K562 (cell line): ENCODE data around the gene CTSS. TPM values are rescaled to one million over a fixed set of nuclear protein-coding genes. Genes with fewer than 3 reads are reported as not detected.
A peak's percentile ranks its signal among the peaks of the same experiment; 100 is the strongest.

Source experiments
- ATF1 ChIP-seq, 2 experiments: fragments of 450-650 bp in 1 of 2; IDR thresholded peaks; 2 replicates each; pipeline ENCODE4 v1.6.1; 2016; ENCODE audit warnings: missing compliant biosample characterization in 1 of 2, missing genetic modification characterization in 1 of 2
- COPS2 ChIP-seq: fragments of 450-650 bp; conservative IDR thresholded peaks from 2 replicates; pipeline ENCODE4 v1.6.1; 2016; ENCODE audit warnings: mild to moderate bottlenecking, moderate library complexity
- ETV5 ChIP-seq: sonication (generic); formaldehyde crosslinking; IDR thresholded peaks from 2 replicates; pipeline ENCODE4 v1.4.0; 2020; ENCODE audit warnings: low read depth, mild to moderate bottlenecking, missing genetic modification reagents
- NCOA6 ChIP-seq: fragments of 450-650 bp; IDR thresholded peaks from 2 replicates; pipeline ENCODE4 v1.6.1; 2017; ENCODE audit warnings: mild to moderate bottlenecking
- NFATC3 ChIP-seq: fragments of 450-650 bp; IDR thresholded peaks from 2 replicates; pipeline ENCODE4 v1.6.1; 2017; ENCODE audit warnings: mild to moderate bottlenecking
- NR2C2 ChIP-seq, 2 experiments: fragments of 200-800 bp in 1 of 2; sonication (Bioruptor generic) in 1 of 2; sonication (generic) in 1 of 2; formaldehyde crosslinking in 1 of 2; IDR thresholded peaks; 2 replicates each; pipeline versions ENCODE4 v1.6.1 to v1.8.0; 2016 to 2022; ENCODE audit warnings: mild to moderate bottlenecking in 1 of 2, missing compliant biosample characterization in 1 of 2, missing genetic modification characterization in 1 of 2, missing genetic modification reagents in 1 of 2
- RBFOX2 ChIP-seq: fragments of 200-400 bp; formaldehyde crosslinking; IDR thresholded peaks from 2 replicates; pipeline ENCODE4 v1.6.1; 2017; ENCODE audit warnings: low read depth, mild to moderate bottlenecking, low read length, moderate library complexity
- SMARCA4 ChIP-seq: fragments of 450-650 bp; IDR thresholded peaks from 2 replicates; pipeline ENCODE4 v1.6.1; 2016
- ZNF217 ChIP-seq: sonication (generic); formaldehyde crosslinking; IDR thresholded peaks from 2 replicates; pipeline ENCODE4 v1.8.0; 2022; ENCODE audit warnings: mild to moderate bottlenecking, missing genetic modification reagents
- ZNF77 ChIP-seq: fragments of 250-450 bp; sonication (Bioruptor Pico); IDR thresholded peaks from 2 replicates; pipeline ENCODE4 v1.5.0; 2020
- polyA plus RNA-seq, 8 experiments: library from polyadenylated mRNA; depleted of rRNA in 4 of 8; stranded (reverse) in 5 of 8; unstranded in 3 of 8; fragments of >200 nt; fragmentation: Nextera tagmentation in 2 of 8; fragmentation: Illumina TruSeq in 1 of 8; extraction: Ambion mirVana in 2 of 8; extraction: Trizol in 1 of 8; gene quantifications; 2 replicates each; pipeline versions ENCODE4 v1.2.1 to v1.2.3, GENCODE V29; 2011 to 2014; ENCODE audit warnings: inconsistent platforms in 1 of 8, missing spikeins in 1 of 8
- total RNA-seq, 7 experiments: library from RNA; depleted of rRNA in 6 of 7; stranded (reverse); fragments of >200 nt in 6 of 7; fragmentation: Illumina TruSeq in 2 of 7; extraction: Trizol in 2 of 7; gene quantifications; 2 replicates each; pipeline versions ENCODE4 v1.2.1 to v1.2.3, GENCODE V29; 2011 to 2021; ENCODE audit warnings: low replicate concordance in 1 of 7
- TF ChIP-seq, protein P1 (sequence below): sonication (generic); formaldehyde crosslinking; IDR thresholded peaks from 2 replicates; pipeline ENCODE4 v1.8.0; 2022; ENCODE audit warnings: mild to moderate bottlenecking, missing genetic modification reagents
- TF ChIP-seq, protein P2 (sequence below): fragments of 450-650 bp; IDR thresholded peaks from 2 replicates; pipeline ENCODE4 v1.7.0; 2016; ENCODE audit warnings: borderline replicate concordance
- TF ChIP-seq, protein P3 (sequence below), 2 experiments: IDR thresholded peaks; 2 replicates each; pipeline ENCODE4 v1.6.1; 2012; ENCODE audit warnings: improper control_type of control experiment in 2 of 2, low read depth in 2 of 2, low read length in 2 of 2, borderline replicate concordance in 1 of 2
- TF ChIP-seq, protein P4 (sequence below): fragments of 450-650 bp; formaldehyde crosslinking; IDR thresholded peaks from 2 replicates; pipeline ENCODE4 v1.4.0; 2020; ENCODE audit warnings: mild to moderate bottlenecking, moderate library complexity
- TF ChIP-seq, protein P5 (sequence below): fragments of 450-650 bp; IDR thresholded peaks from 2 replicates; pipeline ENCODE4 v1.6.1; 2016

Gene CTSS
- total and polyA plus RNA-seq, 9 of the 15 experiments (the other 6 are each of a cell fraction or from before 2014, with no cell fraction given), result 8.6 to 24.9 (median 10.3) TPM

DNA sequence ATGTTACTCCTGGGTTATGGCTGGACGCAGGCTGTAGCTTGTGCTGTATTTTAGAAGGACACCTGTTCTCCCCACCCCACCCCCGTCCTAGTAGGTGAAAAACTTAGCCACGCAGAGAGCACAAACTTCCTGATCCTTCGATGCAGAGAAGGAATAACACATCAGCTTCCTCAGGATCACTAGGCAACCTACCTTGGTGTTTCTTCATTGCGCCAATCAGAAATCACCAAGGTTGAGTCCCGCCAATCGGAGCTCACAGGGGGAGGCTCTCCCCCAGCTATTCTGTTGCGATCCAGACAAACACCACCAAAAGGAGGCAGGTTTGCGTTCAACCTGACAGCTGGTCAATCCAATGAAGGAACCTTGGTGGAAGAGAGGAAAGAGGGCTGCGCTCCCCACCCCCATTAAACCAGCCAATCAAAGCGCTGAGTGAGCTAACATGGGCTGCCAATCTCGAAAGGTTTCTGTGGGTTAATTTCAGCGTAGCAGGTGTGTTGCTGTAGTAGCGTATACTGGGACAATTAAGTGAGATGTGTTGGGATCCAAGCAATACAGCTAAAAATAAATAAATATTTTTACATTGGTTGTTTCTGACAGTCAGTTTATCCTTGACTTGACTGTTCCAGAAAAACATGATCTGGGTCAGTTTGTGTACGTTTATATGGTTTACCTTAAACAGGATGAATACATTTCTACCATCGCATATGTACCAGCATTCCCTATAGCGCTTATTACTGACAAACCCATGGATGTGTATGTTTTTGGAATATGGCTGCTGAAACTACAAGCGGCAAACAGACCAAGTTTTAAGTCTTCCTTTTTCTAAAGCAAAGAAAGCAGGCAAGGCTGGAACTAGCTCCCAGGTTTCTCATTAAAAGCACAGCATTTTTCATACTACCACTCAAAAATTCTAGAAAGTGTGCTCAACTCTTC lies 68.3 kb downstream of the CTSS start, which contains the start of gene GOLPH3L (continued):
- TF ChIP-seq, protein P1, sequence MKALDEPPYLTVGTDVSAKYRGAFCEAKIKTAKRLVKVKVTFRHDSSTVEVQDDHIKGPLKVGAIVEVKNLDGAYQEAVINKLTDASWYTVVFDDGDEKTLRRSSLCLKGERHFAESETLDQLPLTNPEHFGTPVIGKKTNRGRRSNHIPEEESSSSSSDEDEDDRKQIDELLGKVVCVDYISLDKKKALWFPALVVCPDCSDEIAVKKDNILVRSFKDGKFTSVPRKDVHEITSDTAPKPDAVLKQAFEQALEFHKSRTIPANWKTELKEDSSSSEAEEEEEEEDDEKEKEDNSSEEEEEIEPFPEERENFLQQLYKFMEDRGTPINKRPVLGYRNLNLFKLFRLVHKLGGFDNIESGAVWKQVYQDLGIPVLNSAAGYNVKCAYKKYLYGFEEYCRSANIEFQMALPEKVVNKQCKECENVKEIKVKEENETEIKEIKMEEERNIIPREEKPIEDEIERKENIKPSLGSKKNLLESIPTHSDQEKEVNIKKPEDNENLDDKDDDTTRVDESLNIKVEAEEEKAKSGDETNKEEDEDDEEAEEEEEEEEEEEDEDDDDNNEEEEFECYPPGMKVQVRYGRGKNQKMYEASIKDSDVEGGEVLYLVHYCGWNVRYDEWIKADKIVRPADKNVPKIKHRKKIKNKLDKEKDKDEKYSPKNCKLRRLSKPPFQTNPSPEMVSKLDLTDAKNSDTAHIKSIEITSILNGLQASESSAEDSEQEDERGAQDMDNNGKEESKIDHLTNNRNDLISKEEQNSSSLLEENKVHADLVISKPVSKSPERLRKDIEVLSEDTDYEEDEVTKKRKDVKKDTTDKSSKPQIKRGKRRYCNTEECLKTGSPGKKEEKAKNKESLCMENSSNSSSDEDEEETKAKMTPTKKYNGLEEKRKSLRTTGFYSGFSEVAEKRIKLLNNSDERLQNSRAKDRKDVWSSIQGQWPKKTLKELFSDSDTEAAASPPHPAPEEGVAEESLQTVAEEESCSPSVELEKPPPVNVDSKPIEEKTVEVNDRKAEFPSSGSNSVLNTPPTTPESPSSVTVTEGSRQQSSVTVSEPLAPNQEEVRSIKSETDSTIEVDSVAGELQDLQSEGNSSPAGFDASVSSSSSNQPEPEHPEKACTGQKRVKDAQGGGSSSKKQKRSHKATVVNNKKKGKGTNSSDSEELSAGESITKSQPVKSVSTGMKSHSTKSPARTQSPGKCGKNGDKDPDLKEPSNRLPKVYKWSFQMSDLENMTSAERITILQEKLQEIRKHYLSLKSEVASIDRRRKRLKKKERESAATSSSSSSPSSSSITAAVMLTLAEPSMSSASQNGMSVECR (CRISPR knock-in tag), result peak; percentile 57; the same call in 1 of the 2 replicates
- TF ChIP-seq ZNF77 (CRISPR knock-in tag) (no peak), ETV5 (CRISPR knock-in tag) (no peak; the same call in 1 of the 2 replicates), ATF1 (CRISPR knock-in tag; IDR thresholded peaks at IDR 0.05) (no peak), ATF1 (tag; IDR thresholded peaks at IDR 0.05) (peak; percentile 91), NFATC3 (0 out of 2 replicates have a peak, but pooled peaks have one; percentile 45), NR2C2 (CRISPR knock-in tag; IDR thresholded peaks at IDR 0.05) (no peak), NR2C2 (tag; IDR thresholded peaks at IDR 0.05) (no peak), COPS2 (no peak), SMARCA4 (no peak), RBFOX2 (peak; percentile 51), NCOA6 (no peak), ZNF217 (CRISPR knock-in tag) (no peak)
- TF ChIP-seq, protein P2, sequence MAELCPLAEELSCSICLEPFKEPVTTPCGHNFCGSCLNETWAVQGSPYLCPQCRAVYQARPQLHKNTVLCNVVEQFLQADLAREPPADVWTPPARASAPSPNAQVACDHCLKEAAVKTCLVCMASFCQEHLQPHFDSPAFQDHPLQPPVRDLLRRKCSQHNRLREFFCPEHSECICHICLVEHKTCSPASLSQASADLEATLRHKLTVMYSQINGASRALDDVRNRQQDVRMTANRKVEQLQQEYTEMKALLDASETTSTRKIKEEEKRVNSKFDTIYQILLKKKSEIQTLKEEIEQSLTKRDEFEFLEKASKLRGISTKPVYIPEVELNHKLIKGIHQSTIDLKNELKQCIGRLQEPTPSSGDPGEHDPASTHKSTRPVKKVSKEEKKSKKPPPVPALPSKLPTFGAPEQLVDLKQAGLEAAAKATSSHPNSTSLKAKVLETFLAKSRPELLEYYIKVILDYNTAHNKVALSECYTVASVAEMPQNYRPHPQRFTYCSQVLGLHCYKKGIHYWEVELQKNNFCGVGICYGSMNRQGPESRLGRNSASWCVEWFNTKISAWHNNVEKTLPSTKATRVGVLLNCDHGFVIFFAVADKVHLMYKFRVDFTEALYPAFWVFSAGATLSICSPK, result no peak
- TF ChIP-seq, protein P3, sequence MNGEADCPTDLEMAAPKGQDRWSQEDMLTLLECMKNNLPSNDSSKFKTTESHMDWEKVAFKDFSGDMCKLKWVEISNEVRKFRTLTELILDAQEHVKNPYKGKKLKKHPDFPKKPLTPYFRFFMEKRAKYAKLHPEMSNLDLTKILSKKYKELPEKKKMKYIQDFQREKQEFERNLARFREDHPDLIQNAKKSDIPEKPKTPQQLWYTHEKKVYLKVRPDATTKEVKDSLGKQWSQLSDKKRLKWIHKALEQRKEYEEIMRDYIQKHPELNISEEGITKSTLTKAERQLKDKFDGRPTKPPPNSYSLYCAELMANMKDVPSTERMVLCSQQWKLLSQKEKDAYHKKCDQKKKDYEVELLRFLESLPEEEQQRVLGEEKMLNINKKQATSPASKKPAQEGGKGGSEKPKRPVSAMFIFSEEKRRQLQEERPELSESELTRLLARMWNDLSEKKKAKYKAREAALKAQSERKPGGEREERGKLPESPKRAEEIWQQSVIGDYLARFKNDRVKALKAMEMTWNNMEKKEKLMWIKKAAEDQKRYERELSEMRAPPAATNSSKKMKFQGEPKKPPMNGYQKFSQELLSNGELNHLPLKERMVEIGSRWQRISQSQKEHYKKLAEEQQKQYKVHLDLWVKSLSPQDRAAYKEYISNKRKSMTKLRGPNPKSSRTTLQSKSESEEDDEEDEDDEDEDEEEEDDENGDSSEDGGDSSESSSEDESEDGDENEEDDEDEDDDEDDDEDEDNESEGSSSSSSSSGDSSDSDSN (IDR thresholded peaks at IDR 0.05; ENCODE audit: borderline replicate concordance in 1 of 2, low read depth in 2 of 2, low read length in 2 of 2), result no peak
- TF ChIP-seq, protein P4, sequence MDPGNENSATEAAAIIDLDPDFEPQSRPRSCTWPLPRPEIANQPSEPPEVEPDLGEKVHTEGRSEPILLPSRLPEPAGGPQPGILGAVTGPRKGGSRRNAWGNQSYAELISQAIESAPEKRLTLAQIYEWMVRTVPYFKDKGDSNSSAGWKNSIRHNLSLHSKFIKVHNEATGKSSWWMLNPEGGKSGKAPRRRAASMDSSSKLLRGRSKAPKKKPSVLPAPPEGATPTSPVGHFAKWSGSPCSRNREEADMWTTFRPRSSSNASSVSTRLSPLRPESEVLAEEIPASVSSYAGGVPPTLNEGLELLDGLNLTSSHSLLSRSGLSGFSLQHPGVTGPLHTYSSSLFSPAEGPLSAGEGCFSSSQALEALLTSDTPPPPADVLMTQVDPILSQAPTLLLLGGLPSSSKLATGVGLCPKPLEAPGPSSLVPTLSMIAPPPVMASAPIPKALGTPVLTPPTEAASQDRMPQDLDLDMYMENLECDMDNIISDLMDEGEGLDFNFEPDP (CRISPR knock-in tag), result no peak
- TF ChIP-seq, protein P5, sequence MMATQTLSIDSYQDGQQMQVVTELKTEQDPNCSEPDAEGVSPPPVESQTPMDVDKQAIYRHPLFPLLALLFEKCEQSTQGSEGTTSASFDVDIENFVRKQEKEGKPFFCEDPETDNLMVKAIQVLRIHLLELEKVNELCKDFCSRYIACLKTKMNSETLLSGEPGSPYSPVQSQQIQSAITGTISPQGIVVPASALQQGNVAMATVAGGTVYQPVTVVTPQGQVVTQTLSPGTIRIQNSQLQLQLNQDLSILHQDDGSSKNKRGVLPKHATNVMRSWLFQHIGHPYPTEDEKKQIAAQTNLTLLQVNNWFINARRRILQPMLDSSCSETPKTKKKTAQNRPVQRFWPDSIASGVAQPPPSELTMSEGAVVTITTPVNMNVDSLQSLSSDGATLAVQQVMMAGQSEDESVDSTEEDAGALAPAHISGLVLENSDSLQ, result peak; percentile 100
